CD4-positive, alpha-beta T cell treated with Interleukin-21 for 1 hour (primary cell): ENCODE measurements around the gene C9orf57.
"Not testable (repeated sequence)": the region's sequence is repeated elsewhere in the genome, so short reads cannot be mapped to it uniquely, and the experiment has no call there.

Experiments used
- DNase-seq: peaks from one replicate; pipeline ENCODE4 v3.0.0-alpha.2; 2020

Gene C9orf57

GRCh38 chr9:72022841-72023240 is 37.6 kb downstream of the C9orf57 start:
- DNase-seq = no peak

GRCh38 chr9:72013292-72013760 is 47.1 kb downstream of the C9orf57 start:
- no peak for DNase-seq

- DNase-seq = no peak
Measured at GRCh38 chr9:72012646-72013045, 47.8 kb downstream of the C9orf57 start.

GRCh38 chr9:72007726-72008125 is 52.7 kb downstream of the C9orf57 start:
- DNase-seq = not testable (repeated sequence)

- no peak for DNase-seq
Measured at GRCh38 chr9:72006501-72006900, 53.9 kb downstream of the C9orf57 start.

GRCh38 chr9:72005451-72005850 is 55.0 kb downstream of the C9orf57 start:
- no peak for DNase-seq
